Measurements from ENCODE around the gene CD6.

DNA sequence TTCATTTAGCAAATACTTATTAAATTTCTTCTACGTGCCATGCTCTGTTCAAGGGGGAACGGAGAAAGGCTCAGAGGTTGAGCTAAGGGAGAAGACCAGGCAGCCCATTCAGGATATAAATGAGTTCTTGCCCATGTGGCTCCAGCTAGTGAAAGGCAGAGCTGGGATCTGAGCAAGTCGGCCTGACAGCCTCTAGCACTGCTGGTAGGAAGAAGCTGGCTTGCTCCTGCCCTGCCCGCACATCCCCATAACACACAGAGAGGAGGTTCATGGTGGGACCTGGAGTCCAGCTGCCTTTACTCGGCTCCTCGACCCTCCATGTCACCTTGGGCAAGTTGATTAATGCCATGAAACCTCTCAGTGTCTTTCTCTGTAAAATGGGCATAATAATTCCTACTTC, 21.5 kb upstream of the CD6 start:
- TF ChIP-seq, protein P1, sequence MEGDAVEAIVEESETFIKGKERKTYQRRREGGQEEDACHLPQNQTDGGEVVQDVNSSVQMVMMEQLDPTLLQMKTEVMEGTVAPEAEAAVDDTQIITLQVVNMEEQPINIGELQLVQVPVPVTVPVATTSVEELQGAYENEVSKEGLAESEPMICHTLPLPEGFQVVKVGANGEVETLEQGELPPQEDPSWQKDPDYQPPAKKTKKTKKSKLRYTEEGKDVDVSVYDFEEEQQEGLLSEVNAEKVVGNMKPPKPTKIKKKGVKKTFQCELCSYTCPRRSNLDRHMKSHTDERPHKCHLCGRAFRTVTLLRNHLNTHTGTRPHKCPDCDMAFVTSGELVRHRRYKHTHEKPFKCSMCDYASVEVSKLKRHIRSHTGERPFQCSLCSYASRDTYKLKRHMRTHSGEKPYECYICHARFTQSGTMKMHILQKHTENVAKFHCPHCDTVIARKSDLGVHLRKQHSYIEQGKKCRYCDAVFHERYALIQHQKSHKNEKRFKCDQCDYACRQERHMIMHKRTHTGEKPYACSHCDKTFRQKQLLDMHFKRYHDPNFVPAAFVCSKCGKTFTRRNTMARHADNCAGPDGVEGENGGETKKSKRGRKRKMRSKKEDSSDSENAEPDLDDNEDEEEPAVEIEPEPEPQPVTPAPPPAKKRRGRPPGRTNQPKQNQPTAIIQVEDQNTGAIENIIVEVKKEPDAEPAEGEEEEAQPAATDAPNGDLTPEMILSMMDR (IDR thresholded peaks at IDR 0.05; ENCODE audit: low read depth, low read length): no peak
- no peak for TF ChIP-seq POLR2A (IDR thresholded peaks at IDR 0.05; ENCODE audit: extremely low read depth, insufficient read length)
